Gastroesophageal sphincter (tissue), 3 donors: ENCODE measurements around the gene SRRT.
A peak's percentile ranks its signal among the peaks of the same experiment; 100 is the strongest.

Source experiments
- CTCF ChIP-seq, 4 experiments: fragments of 200-600 bp in 2 of 4; fragments of 450-650 bp in 2 of 4; sonication (generic) in 1 of 4; IDR thresholded peaks; one replicate each; pipeline ENCODE4 v1.5.1; 2017 to 2019; ENCODE audit warnings: antibody characterized with exemption in 4 of 4, mild to moderate bottlenecking in 2 of 4, moderate library complexity in 2 of 4
- EP300 ChIP-seq: sonication (generic); formaldehyde crosslinking; IDR thresholded peaks from one replicate; pipeline ENCODE4 v1.6.1; 2017; ENCODE audit warnings: antibody characterized with exemption, mild to moderate bottlenecking
- POLR2A ChIP-seq, 2 donors: fragments of 450-650 bp; IDR thresholded peaks; one replicate each; pipeline ENCODE4 v1.6.1; 2017; ENCODE audit warnings: antibody characterized with exemption in 2 of 2, mild to moderate bottlenecking in 2 of 2, moderate library complexity in 1 of 2
- POLR2AphosphoS5 ChIP-seq: sonication (generic); formaldehyde crosslinking; IDR thresholded peaks from one replicate; pipeline ENCODE4 v1.6.1; 2017; ENCODE audit warnings: antibody characterized with exemption

GRCh38 chr7:100888988-100889750, 14.3 kb downstream of the SRRT start, which contains the start of gene UFSP1:
- TF ChIP-seq POLR2A (IDR thresholded peaks at IDR 0.05) (no peak), CTCF (IDR thresholded peaks at IDR 0.05) (peak in 2 of 4 experiments; percentile 28 to 35), EP300 (no peak), POLR2AphosphoS5 (no peak)
